ENCODE measurements around the gene PARD3B.

GRCh38 chr2:205292665-205293295, 747.5 kb downstream of the PARD3B start:
- no peak for TF ChIP-seq POLR2A (IDR thresholded peaks at IDR 0.05)
- no peak for TF ChIP-seq POLR2AphosphoS5 (IDR thresholded peaks at IDR 0.05)
- TF ChIP-seq, protein P1, sequence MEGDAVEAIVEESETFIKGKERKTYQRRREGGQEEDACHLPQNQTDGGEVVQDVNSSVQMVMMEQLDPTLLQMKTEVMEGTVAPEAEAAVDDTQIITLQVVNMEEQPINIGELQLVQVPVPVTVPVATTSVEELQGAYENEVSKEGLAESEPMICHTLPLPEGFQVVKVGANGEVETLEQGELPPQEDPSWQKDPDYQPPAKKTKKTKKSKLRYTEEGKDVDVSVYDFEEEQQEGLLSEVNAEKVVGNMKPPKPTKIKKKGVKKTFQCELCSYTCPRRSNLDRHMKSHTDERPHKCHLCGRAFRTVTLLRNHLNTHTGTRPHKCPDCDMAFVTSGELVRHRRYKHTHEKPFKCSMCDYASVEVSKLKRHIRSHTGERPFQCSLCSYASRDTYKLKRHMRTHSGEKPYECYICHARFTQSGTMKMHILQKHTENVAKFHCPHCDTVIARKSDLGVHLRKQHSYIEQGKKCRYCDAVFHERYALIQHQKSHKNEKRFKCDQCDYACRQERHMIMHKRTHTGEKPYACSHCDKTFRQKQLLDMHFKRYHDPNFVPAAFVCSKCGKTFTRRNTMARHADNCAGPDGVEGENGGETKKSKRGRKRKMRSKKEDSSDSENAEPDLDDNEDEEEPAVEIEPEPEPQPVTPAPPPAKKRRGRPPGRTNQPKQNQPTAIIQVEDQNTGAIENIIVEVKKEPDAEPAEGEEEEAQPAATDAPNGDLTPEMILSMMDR (IDR thresholded peaks at IDR 0.05) = no peak
- TF ChIP-seq EP300 (IDR thresholded peaks at IDR 0.05) = no peak

Measured in sigmoid colon (tissue), 4 donors.